Inflammatory macrophage treated with lipopolysaccharide for 1 hour (primary cell): ENCODE measurements around the gene RAB40A.
"Not testable (repeated sequence)": the region's sequence is repeated elsewhere in the genome, so short reads cannot be mapped to it uniquely, and the experiment has no call there.

Experiments
- DNase-seq, 2 donors: peaks; one replicate each; pipeline ENCODE4 v3.0.0-alpha.2; 2020 to 2022

Gene RAB40A

GRCh38 chrX:103520386-103520785, 1.1 kb upstream of the RAB40A start:
- DNase-seq: no peak

- DNase-seq: no peak
Observed at GRCh38 chrX:103518571-103518970, 718 bp downstream of the RAB40A start.

- no peak for DNase-seq
Observed at GRCh38 chrX:103517246-103517645, 2.0 kb downstream of the RAB40A start.

GRCh38 chrX:103513476-103514108, 5.7 kb downstream of the RAB40A start:
- no peak for DNase-seq

GRCh38 chrX:103513067-103513466, 6.2 kb downstream of the RAB40A start:
- DNase-seq: no peak

GRCh38 chrX:103510031-103510430, 9.3 kb downstream of the RAB40A start:
- no peak for DNase-seq

- no peak for DNase-seq
Observed at GRCh38 chrX:103503853-103504207, 15.5 kb downstream of the RAB40A start.

GRCh38 chrX:103503163-103503852, 16.0 kb downstream of the RAB40A start:
- DNase-seq: no peak

GRCh38 chrX:103498786-103499185, 20.5 kb downstream of the RAB40A start:
- DNase-seq: no peak

- no peak for DNase-seq
Observed at GRCh38 chrX:103495786-103496185, 23.5 kb downstream of the RAB40A start.

GRCh38 chrX:103493578-103493977, 25.7 kb downstream of the RAB40A start:
- DNase-seq: not testable (repeated sequence)

- DNase-seq: peak; percentile 2 to 48
Observed at GRCh38 chrX:103489733-103490132, 29.6 kb downstream of the RAB40A start.

- no peak for DNase-seq
Observed at GRCh38 chrX:103488794-103489193, 30.5 kb downstream of the RAB40A start.

- DNase-seq: peak in 1 of 2 donors; percentile 2
Observed at GRCh38 chrX:103488332-103488731, 31.0 kb downstream of the RAB40A start.

GRCh38 chrX:103483720-103484119, 35.6 kb downstream of the RAB40A start:
- DNase-seq: no peak

GRCh38 chrX:103480526-103480925, 38.8 kb downstream of the RAB40A start:
- DNase-seq: no peak

GRCh38 chrX:103477496-103477895, 41.8 kb downstream of the RAB40A start:
- no peak for DNase-seq

- DNase-seq: no peak
Observed at GRCh38 chrX:103475381-103475780, 43.9 kb downstream of the RAB40A start.

GRCh38 chrX:103469977-103470376, 49.3 kb downstream of the RAB40A start:
- not testable (repeated sequence) for DNase-seq

GRCh38 chrX:103467887-103468286, 51.4 kb downstream of the RAB40A start:
- DNase-seq: no peak

- DNase-seq: no peak
Observed at GRCh38 chrX:103467156-103467555, 52.1 kb downstream of the RAB40A start.

GRCh38 chrX:103464774-103465117, 54.5 kb downstream of the RAB40A start:
- DNase-seq: peak; percentile 45 to 90

- peak; percentile 16 to 33 for DNase-seq
Observed at GRCh38 chrX:103464072-103464773, 55.1 kb downstream of the RAB40A start.

- no peak for DNase-seq
Observed at GRCh38 chrX:103461156-103461555, 58.1 kb downstream of the RAB40A start.
